K562 (cell line): ENCODE data around the gene CASP6. TPM values are rescaled to one million over a fixed set of nuclear protein-coding genes. Genes with fewer than 3 reads are reported as not detected.

Experiments used
- ATF4 ChIP-seq: fragments of 450-650 bp; formaldehyde crosslinking; IDR thresholded peaks from 2 replicates; pipeline ENCODE4 v1.4.0; 2022; ENCODE audit warnings: mild to moderate bottlenecking, moderate library complexity
- BRCA1 ChIP-seq, 2 experiments: fragments of 450-650 bp in 1 of 2; sonication (generic) in 1 of 2; formaldehyde crosslinking in 1 of 2; IDR thresholded peaks; 2 replicates each; pipeline versions ENCODE4 v1.5.0 to v1.6.1; 2017 to 2020; ENCODE audit warnings: mild to moderate bottlenecking in 1 of 2, missing genetic modification reagents in 1 of 2
- BRF2 ChIP-seq: IDR thresholded peaks from 3 replicates; pipeline ENCODE4 v1.6.1; 2011; ENCODE audit warnings: borderline replicate concordance, mild to moderate bottlenecking; ENCODE audit not compliant: insufficient read length, insufficient read depth
- E2F8 ChIP-seq: fragments of 450-650 bp; IDR thresholded peaks from 2 replicates; pipeline ENCODE4 v1.7.1; 2018; ENCODE audit warnings: mild to moderate bottlenecking, low read depth; ENCODE audit not compliant: partially characterized antibody
- FOXA1 ChIP-seq: fragments of 450-650 bp; IDR thresholded peaks from 2 replicates; pipeline ENCODE4 v1.6.1; 2016; ENCODE audit warnings: mild to moderate bottlenecking, borderline replicate concordance
- HOXB6 ChIP-seq: fragments of 250-450 bp; sonication (Bioruptor Pico); IDR thresholded peaks from 2 replicates; pipeline ENCODE4 v1.5.1; 2022; ENCODE audit warnings: mild to moderate bottlenecking, borderline replicate concordance
- KLF13 ChIP-seq: fragments of 450-650 bp; IDR thresholded peaks from 2 replicates; pipeline ENCODE4 v1.6.1; 2016; ENCODE audit warnings: missing genetic modification characterization, low read depth, mild to moderate bottlenecking, missing compliant biosample characterization, moderate library complexity, borderline replicate concordance
- SAFB2 ChIP-seq: fragments of 200-400 bp; formaldehyde crosslinking; IDR thresholded peaks from 2 replicates; pipeline ENCODE4 v1.6.1; 2018; ENCODE audit warnings: borderline replicate concordance, low read length, low read depth, moderate library complexity; ENCODE audit not compliant: severe bottlenecking
- SNRNP70 ChIP-seq: fragments of 200-400 bp; formaldehyde crosslinking; optimal IDR thresholded peaks from 2 replicates; pipeline ENCODE3; 2017; ENCODE audit warnings: low read depth, low read length
- TEAD4 ChIP-seq, 2 experiments: sonication (generic) in 1 of 2; formaldehyde crosslinking in 1 of 2; IDR thresholded peaks; 2 replicates each; pipeline versions ENCODE4 v1.6.1 to v1.8.0; 2012 to 2022; ENCODE audit warnings: borderline replicate concordance in 1 of 2, inconsistent platforms in 1 of 2, low read length in 1 of 2, mild to moderate bottlenecking in 1 of 2, missing genetic modification reagents in 1 of 2
- UBTF ChIP-seq, 2 experiments: IDR thresholded peaks; 2 replicates each; pipeline ENCODE4 v1.6.1; 2012; ENCODE audit warnings: improper control_type of control experiment in 2 of 2, low read depth in 2 of 2, low read length in 2 of 2, borderline replicate concordance in 1 of 2
- ZBTB8A ChIP-seq: fragments of 450-650 bp; IDR thresholded peaks from 2 replicates; pipeline ENCODE4 v1.6.1; 2018; ENCODE audit warnings: mild to moderate bottlenecking, moderate library complexity; ENCODE audit not compliant: partially characterized antibody
- ZFP30 ChIP-seq: fragments of 250-450 bp; sonication (Bioruptor Pico); IDR thresholded peaks from 2 replicates; pipeline ENCODE4 v1.8.0; 2022; ENCODE audit warnings: moderate library complexity, mild to moderate bottlenecking, inconsistent platforms, borderline replicate concordance
- ZFPM2 ChIP-seq: fragments of 250-450 bp; sonication (Bioruptor Pico); IDR thresholded peaks from 2 replicates; pipeline ENCODE4 v1.5.1; 2022; ENCODE audit warnings: mild to moderate bottlenecking
- ZNF785 ChIP-seq: fragments of 250-450 bp; sonication (Bioruptor Pico); IDR thresholded peaks from 2 replicates; pipeline ENCODE4 v1.4.0; 2020; ENCODE audit warnings: mild to moderate bottlenecking
- polyA plus RNA-seq, 8 experiments: library from polyadenylated mRNA; depleted of rRNA in 4 of 8; stranded (reverse) in 5 of 8; unstranded in 3 of 8; fragments of >200 nt; fragmentation: Nextera tagmentation in 2 of 8; fragmentation: Illumina TruSeq in 1 of 8; extraction: Ambion mirVana in 2 of 8; extraction: Trizol in 1 of 8; gene quantifications; 2 replicates each; pipeline versions ENCODE4 v1.2.1 to v1.2.3, GENCODE V29; 2011 to 2014; ENCODE audit warnings: inconsistent platforms in 1 of 8, missing spikeins in 1 of 8
- total RNA-seq, 7 experiments: library from RNA; depleted of rRNA in 6 of 7; stranded (reverse); fragments of >200 nt in 6 of 7; fragmentation: Illumina TruSeq in 2 of 7; extraction: Trizol in 2 of 7; gene quantifications; 2 replicates each; pipeline versions ENCODE4 v1.2.1 to v1.2.3, GENCODE V29; 2011 to 2021; ENCODE audit warnings: low replicate concordance in 1 of 7

The CASP6 gene
- total and polyA plus RNA-seq, 9 of the 15 experiments (the other 6 are each of a cell fraction or from before 2014, with no cell fraction given): 20.8 to 72.7 (median 39.1) TPM

- no peak for TF ChIP-seq ATF4
- no peak for TF ChIP-seq SNRNP70
- no peak for TF ChIP-seq E2F8
- TF ChIP-seq ZFP30 (CRISPR knock-in tag): no peak
- no peak for TF ChIP-seq SAFB2
- TF ChIP-seq HOXB6 (CRISPR knock-in tag): no peak
- TF ChIP-seq ZNF785 (CRISPR knock-in tag): no peak
- peak in 1 of 2 experiments; percentile 51; a peak in 1 of 4 replicates for TF ChIP-seq UBTF (IDR thresholded peaks at IDR 0.05; ENCODE audit: borderline replicate concordance in 1 of 2, low read depth in 2 of 2, low read length in 2 of 2)
- no peak for TF ChIP-seq FOXA1
- TF ChIP-seq BRF2: no peak
- TF ChIP-seq BRCA1 (IDR thresholded peaks at IDR 0.05): no peak
- TF ChIP-seq BRCA1 (CRISPR knock-in tag; IDR thresholded peaks at IDR 0.05): no peak
- TF ChIP-seq KLF13 (tag): no peak
- TF ChIP-seq TEAD4 (IDR thresholded peaks at IDR 0.05; ENCODE audit: low read length): no peak
- no peak for TF ChIP-seq TEAD4 (CRISPR knock-in tag; IDR thresholded peaks at IDR 0.05; ENCODE audit: borderline replicate concordance)
- no peak for TF ChIP-seq ZFPM2
- TF ChIP-seq ZBTB8A: no peak
These were observed 26.7 kb upstream of the CASP6 start, which contains the start of gene PLA2G12A (continued) for GRCh38 chr4:109729718-109730618.
